GM19397 (cell line): ENCODE measurements around the gene TRIM13.
"Not testable (repeated sequence)": the region's sequence is repeated elsewhere in the genome, so short reads cannot be mapped to it uniquely, and the experiment has no call there.

Source experiments
- ATAC-seq: cut with Tn5 transposase; IDR thresholded peaks from one replicate; pipeline ENCODE4 v1.9.1; 2021; ENCODE audit warnings: mild to moderate bottlenecking, moderate library complexity; ENCODE audit not compliant: unreplicated experiment

Gene TRIM13

GRCh38 chr13:50055454-50055853 is 58.6 kb downstream of the TRIM13 start:
- no peak for ATAC-seq

- no peak for ATAC-seq
Measured at GRCh38 chr13:50060718-50061117, 63.9 kb downstream of the TRIM13 start.

- not testable (repeated sequence) for ATAC-seq
Measured at GRCh38 chr13:50062336-50062735, 65.5 kb downstream of the TRIM13 start.

- no peak for ATAC-seq
Measured at GRCh38 chr13:50065712-50066111, 68.9 kb downstream of the TRIM13 start.
